AG04449 (cell line): Measurements from ENCODE around the gene CALHM6.
"Not testable (repeated sequence)": the region's sequence is repeated elsewhere in the genome, so short reads cannot be mapped to it uniquely, and the experiment has no call there.

ENCODE experiments used
- CTCF ChIA-PET: fragments of 350-600 bp; formaldehyde crosslinking; extraction: SDS; loops from one replicate; lab custom pipeline; 2021; ENCODE audit warnings: antibody characterized with exemption; lab: Yijun Ruan, JAX
- POLR2A ChIA-PET: fragments of 400-600, 350-600 bp; formaldehyde crosslinking; extraction: SDS; loops from one replicate; lab custom pipeline; 2020; ENCODE audit warnings: antibody characterized with exemption, inconsistent platforms; lab: Yijun Ruan, JAX
- DNase-seq: peaks from one replicate; pipeline ENCODE4 v3.0.0-alpha.2; 2010; ENCODE audit warnings: low read depth, low spot score
- H3K4me3 ChIP-seq: 2 replicates; pipeline ENCODE4 v1.5.1; 2011; ENCODE audit warnings: low read depth, mild to moderate bottlenecking, control low read depth, low read length
- TF ChIP-seq, protein P1 (sequence below): IDR thresholded peaks from one replicate; pipeline ENCODE4 v1.5.1; 2011; ENCODE audit warnings: mild to moderate bottlenecking, moderate library complexity, low read length, control low read depth, inconsistent platforms; ENCODE audit not compliant: insufficient read depth; ENCODE audit errors: missing control alignments

The CALHM6 gene

GRCh38 chr6:116485559-116486184 lies 24.5 kb downstream of the CALHM6 start:
- TF ChIP-seq, protein P1, sequence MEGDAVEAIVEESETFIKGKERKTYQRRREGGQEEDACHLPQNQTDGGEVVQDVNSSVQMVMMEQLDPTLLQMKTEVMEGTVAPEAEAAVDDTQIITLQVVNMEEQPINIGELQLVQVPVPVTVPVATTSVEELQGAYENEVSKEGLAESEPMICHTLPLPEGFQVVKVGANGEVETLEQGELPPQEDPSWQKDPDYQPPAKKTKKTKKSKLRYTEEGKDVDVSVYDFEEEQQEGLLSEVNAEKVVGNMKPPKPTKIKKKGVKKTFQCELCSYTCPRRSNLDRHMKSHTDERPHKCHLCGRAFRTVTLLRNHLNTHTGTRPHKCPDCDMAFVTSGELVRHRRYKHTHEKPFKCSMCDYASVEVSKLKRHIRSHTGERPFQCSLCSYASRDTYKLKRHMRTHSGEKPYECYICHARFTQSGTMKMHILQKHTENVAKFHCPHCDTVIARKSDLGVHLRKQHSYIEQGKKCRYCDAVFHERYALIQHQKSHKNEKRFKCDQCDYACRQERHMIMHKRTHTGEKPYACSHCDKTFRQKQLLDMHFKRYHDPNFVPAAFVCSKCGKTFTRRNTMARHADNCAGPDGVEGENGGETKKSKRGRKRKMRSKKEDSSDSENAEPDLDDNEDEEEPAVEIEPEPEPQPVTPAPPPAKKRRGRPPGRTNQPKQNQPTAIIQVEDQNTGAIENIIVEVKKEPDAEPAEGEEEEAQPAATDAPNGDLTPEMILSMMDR = no peak
- CTCF ChIA-PET = interaction anchor here (1.0 to 1.3 kb wide), 2 partner anchors 12 to 26 kb away, joined by 3 to 4 read pairs; partner anchors contain the start of gene CALHM5
- no peak for DNase-seq
- POLR2A ChIA-PET = no interaction called here
- no peak overlapping the region for H3K4me3 ChIP-seq

DNA sequence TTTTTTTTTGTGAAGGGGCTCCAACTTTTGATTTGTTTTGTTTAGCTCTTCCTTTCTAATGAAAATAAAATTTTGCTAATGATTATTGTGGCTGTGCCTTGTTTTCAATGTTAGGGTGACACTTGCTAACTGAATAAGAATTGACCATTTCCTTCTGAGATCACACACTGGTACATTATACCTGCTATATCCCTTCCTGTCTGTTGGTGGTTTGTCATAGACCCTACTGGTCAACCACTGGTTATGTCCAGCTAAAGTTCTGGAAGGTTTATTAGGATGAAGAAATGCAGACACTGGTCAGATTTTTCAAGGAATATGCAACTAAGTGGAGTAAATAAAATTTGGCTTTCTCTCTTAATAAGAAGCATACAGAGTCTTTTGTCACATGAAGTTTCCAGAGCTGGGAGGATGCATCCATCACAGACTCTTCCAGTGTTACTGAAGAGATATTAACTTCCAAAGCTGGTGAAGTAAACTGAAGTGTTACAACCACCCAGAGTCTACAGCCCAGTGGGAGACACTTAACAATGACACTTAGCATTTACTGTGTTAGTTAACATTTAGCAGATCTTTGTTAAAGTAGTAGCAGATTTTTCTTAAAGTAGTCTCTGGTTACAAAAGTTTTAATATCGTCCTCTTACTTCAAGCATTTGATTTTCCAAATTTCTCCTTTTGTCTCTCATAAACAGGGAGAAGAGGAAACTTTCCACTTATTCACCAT lies 30.6 kb downstream of the CALHM6 start:
- POLR2A ChIA-PET = no interaction called here
- TF ChIP-seq, protein P1 = no peak
- CTCF ChIA-PET = interaction anchor here (1.7 to 2.6 kb wide), 2 partner anchors 20 to 222 kb away, joined by 6 to 11 read pairs; partner anchors contain the start of gene CALHM5
- H3K4me3 ChIP-seq = no peak overlapping the region
- DNase-seq = no peak

- DNase-seq = no peak
- no peak overlapping the region for H3K4me3 ChIP-seq
- ChIA-PET CTCF (interaction anchor here (1.7 to 2.6 kb wide), 2 partner anchors 20 to 222 kb away, joined by 6 to 11 read pairs; partner anchors contain the start of gene CALHM5), POLR2A (no interaction called here)
- TF ChIP-seq, protein P1 = no peak
These were observed 31.3 kb downstream of the CALHM6 start for GRCh38 chr6:116492331-116493067.

GRCh38 chr6:116495161-116495560 lies 34.0 kb downstream of the CALHM6 start:
- POLR2A ChIA-PET = not testable (repeated sequence)

GRCh38 chr6:116497113-116497676 lies 36.0 kb downstream of the CALHM6 start:
- no peak for DNase-seq
- TF ChIP-seq, protein P1 = no peak
- ChIA-PET POLR2A (no interaction called here), CTCF (interaction anchor here (0.9 to 3.1 kb wide), 5 partner anchors 9 to 38 kb away, joined by 3 to 17 read pairs (median 4); partner anchors contain the start of gene CALHM5)
- no peak overlapping the region for H3K4me3 ChIP-seq

More at GRCh38 chr6:116495161-116495560, 34.0 kb downstream of the CALHM6 start:
- DNase-seq, H3K4me3 ChIP-seq: not testable (repeated sequence)
- CTCF ChIA-PET = interaction anchor here (0.8 to 1.9 kb wide), 6 partner anchors 28 to 226 kb away, joined by 3 to 6 read pairs (median 4); no protein-coding TSS in a partner anchor

- DNase-seq = no peak
- ChIA-PET CTCF (interaction anchor here (1.3 to 4.2 kb wide), 3 partner anchors 10 to 34 kb away, joined by 3 to 22 read pairs (median 4); partner anchors contain the start of gene CALHM5), POLR2A (no interaction called here)
- no peak overlapping the region for H3K4me3 ChIP-seq
- TF ChIP-seq, protein P1 = no peak
These were observed 39.8 kb downstream of the CALHM6 start for GRCh38 chr6:116500969-116501433.
